ENCODE data around the gene EXOSC7. TPM values are rescaled to one million over a fixed set of nuclear protein-coding genes. Genes with fewer than 3 reads are reported as not detected.

Gene EXOSC7
- 10 to 100 TPM; 41.0 to 54.1 (median 47.9) TPM for total RNA-seq (2021; fragmentation: NEBNext Ultra II Directional; extraction: Animal tissue kit (Norgen Biotek cat#: 25700))
- long read RNA-seq, transcript EXOSC7-201 (8 exons, 1,055 nt), result major isoform, 59 of 84 reads
- long read RNA-seq, transcript EXOSC7-210 (9 exons, 1,395 nt), result minor isoform, 15 of 84 reads
- long read RNA-seq, partial matches to known transcripts, result 5 of 84 reads
- long read RNA-seq, other reads (novel, unspliced or antisense), result 3 of 84 reads

DNA sequence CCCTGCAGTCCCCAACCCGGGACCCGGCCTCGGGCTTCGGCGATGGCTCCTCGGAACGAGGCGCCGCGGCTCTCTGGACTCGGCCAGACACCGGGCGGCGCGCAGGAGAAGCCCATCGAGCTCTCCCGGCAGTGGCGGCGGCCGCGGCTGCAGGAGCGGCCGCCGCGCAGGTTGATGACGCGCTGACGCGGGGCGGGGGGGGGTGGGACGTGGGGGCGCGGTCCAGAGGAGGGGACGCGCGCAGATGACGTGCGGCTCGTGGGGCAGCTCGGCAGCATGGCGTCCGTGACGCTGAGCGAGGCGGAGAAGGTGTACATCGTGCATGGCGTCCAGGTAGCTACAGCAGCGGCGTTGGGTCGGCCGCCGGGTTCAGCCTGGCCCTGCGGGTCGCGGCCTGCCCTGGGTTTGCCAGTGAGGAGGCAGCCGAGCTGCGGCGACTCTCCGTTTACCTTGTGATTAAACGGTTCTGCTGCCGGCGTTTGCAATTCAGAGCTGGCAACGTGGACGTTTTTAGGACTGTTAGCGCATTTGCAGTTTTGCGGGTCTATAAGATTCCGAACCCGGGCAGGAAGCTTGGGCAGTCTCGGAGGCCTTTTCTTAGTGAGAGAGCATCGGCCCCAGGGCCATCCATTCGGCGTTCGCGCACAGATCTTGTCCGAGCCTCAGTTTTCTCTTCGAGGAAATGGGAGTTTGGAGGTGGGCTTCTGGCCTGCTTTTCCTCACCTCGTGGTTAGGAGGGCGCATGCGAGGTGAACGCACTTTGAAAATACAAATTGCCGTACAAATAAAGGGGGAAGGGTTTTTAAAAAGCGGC, at the start of gene EXOSC7, which contains the start of gene ZDHHC3:
Gene EXOSC7, plus strand, starts transcription at position 243 of the 814 bp plus-strand sequence. Its CDS starts 34 bp downstream, at position 277.
Gene ZDHHC3, minus strand, starts transcription at position 173 of the 814 bp plus-strand sequence. CDS start 16,738 bp downstream, outside the sequence.
- TF ChIP-seq, protein P1, sequence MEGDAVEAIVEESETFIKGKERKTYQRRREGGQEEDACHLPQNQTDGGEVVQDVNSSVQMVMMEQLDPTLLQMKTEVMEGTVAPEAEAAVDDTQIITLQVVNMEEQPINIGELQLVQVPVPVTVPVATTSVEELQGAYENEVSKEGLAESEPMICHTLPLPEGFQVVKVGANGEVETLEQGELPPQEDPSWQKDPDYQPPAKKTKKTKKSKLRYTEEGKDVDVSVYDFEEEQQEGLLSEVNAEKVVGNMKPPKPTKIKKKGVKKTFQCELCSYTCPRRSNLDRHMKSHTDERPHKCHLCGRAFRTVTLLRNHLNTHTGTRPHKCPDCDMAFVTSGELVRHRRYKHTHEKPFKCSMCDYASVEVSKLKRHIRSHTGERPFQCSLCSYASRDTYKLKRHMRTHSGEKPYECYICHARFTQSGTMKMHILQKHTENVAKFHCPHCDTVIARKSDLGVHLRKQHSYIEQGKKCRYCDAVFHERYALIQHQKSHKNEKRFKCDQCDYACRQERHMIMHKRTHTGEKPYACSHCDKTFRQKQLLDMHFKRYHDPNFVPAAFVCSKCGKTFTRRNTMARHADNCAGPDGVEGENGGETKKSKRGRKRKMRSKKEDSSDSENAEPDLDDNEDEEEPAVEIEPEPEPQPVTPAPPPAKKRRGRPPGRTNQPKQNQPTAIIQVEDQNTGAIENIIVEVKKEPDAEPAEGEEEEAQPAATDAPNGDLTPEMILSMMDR (IDR thresholded peaks at IDR 0.05), result no peak
- peak; percentile 67 for DNase-seq
- H3K27ac Mint-ChIP-seq, result peak within 1 kb of the TSS; percentile 88
- peaks cover 10% of the 10 kb centered on the region for H3K36me3 Mint-ChIP-seq (ENCODE audit: low read depth)
- peaks cover 47% of the 10 kb centered on the region for H3K4me1 Mint-ChIP-seq (ENCODE audit: low read depth)
- no peaks in the 10 kb centered on the region; the same call in 1 of the 2 replicates for H3K27me3 Mint-ChIP-seq (ENCODE audit: insufficient read depth)
- H3K4me3 Mint-ChIP-seq, result peak within 1 kb of the TSS; percentile 97
- H3K9me3 Mint-ChIP-seq, result no peaks in the 10 kb centered on the region

DNA sequence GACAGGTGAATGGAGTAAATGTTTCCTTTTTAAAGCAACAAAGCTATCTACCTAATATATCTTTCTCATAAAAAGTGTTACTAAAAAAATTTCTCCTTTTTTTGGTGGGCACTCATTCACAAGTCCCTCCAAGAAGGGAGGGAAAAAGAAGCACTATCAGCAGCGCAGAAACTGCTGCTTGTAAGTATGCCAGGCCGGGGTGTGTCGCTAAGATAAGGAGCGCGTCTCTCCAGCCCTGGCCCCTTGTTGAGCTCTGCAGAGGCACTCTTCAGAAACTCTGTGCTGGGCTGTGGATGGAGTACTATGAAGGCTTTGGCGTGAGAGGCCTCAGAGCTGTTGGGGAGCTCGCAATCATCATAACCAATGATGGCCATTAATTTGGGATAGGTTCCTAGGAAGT, 49.1 kb upstream of the EXOSC7 start:
- Mint-ChIP-seq H3K27ac (no peak overlapping the region; the same call in 1 of the 2 replicates), H3K36me3 (ENCODE audit: low read depth) (no peaks in the 10 kb centered on the region), H3K4me3 (no peak overlapping the region), H3K9me3 (no peaks in the 10 kb centered on the region), H3K4me1 (ENCODE audit: low read depth) (peaks cover 27% of the 10 kb centered on the region), H3K27me3 (ENCODE audit: insufficient read depth) (no peaks in the 10 kb centered on the region; the same call in 1 of the 2 replicates)
- TF ChIP-seq, protein P1 (IDR thresholded peaks at IDR 0.05), result no peak
- no peak for DNase-seq

DNA sequence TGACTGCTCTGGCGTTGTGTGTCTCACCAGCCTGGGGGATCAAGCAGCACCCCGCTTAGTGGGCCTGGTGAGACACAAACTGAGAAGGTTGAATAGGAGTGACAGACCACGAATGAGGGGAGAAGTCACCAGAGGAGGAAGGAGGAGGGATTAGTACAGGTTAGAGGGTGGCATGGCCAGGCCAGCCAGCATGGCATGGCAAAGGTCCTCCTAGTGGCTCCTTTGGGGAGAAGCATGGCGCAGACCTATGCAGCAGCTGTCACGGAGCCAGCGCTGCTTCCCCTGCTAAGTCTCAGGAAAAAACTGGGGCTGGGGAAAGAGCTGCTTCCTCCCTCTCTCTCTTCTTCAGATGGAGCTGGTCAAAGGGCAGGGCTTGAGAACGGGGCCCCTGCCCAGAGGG, 48.7 kb upstream of the EXOSC7 start:
- TF ChIP-seq, protein P1 (IDR thresholded peaks at IDR 0.05), result peak; percentile 15; the same call in 1 of the 2 replicates
- no peaks in the 10 kb centered on the region; the same call in 1 of the 2 replicates for H3K27me3 Mint-ChIP-seq (ENCODE audit: insufficient read depth)
- no peak overlapping the region for H3K27ac Mint-ChIP-seq
- H3K4me3 Mint-ChIP-seq, result no peak overlapping the region
- no peaks in the 10 kb centered on the region for H3K36me3 Mint-ChIP-seq (ENCODE audit: low read depth)
- H3K9me3 Mint-ChIP-seq, result no peaks in the 10 kb centered on the region
- peaks cover 27% of the 10 kb centered on the region for H3K4me1 Mint-ChIP-seq (ENCODE audit: low read depth)
- no peak for DNase-seq

DNA sequence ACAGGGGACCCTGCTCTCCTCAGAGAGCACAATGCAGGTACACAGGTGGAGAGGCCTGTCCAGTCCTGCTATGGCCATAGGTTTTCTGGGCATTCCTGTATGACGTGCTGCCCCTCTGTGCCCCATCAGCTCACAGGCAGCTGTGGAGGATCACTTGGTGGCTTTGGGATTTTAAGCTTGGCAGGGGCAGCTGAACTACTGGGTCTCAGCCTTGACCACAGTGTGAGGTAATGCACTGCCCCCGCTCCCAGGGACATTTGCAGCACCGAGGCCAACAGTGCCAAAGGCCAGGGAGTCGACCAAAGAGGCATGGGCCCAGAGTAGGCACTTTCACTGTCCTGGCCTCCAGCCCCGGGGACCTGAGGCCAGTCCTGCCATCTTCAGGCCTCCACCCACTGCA, 46.3 kb upstream of the EXOSC7 start:
- no peak for DNase-seq
- H3K4me3 Mint-ChIP-seq, result no peak overlapping the region
- peaks cover 14% of the 10 kb centered on the region for H3K4me1 Mint-ChIP-seq (ENCODE audit: low read depth)
- H3K9me3 Mint-ChIP-seq, result no peaks in the 10 kb centered on the region
- H3K36me3 Mint-ChIP-seq (ENCODE audit: low read depth), result 0 out of 2 replicates have a peak, but pooled peaks cover 8% of the 10 kb centered on the region
- H3K27me3 Mint-ChIP-seq (ENCODE audit: insufficient read depth), result no peaks in the 10 kb centered on the region; the same call in 1 of the 2 replicates
- TF ChIP-seq, protein P1 (IDR thresholded peaks at IDR 0.05), result no peak
- H3K27ac Mint-ChIP-seq, result no peak overlapping the region

DNA sequence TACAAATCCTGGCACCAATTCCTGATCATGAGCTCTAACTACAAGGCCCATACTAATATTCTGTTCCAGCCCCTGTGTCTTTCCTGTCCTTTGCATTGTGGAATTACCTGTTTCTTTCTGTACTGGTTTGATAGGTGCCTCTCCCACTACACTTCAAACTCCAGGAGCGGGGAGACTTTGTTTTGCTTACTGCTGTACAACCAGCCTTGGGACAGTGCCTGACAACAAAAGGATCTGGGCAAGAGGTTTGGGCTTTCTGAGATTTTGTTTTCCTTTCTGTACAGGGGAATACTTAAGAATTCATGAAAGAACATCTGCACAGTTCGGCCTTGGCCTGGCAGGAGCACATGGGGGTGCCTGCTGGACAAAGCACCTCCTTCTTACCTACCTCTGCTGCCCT, 45.1 kb upstream of the EXOSC7 start:
- no peak overlapping the region for H3K4me3 Mint-ChIP-seq
- H3K36me3 Mint-ChIP-seq (ENCODE audit: low read depth), result peaks cover 12% of the 10 kb centered on the region; the same call in 1 of the 2 replicates
- no peak overlapping the region for H3K27ac Mint-ChIP-seq
- H3K4me1 Mint-ChIP-seq (ENCODE audit: low read depth), result 0 out of 2 replicates have a peak, but pooled peaks cover 2% of the 10 kb centered on the region
- DNase-seq, result no peak
- TF ChIP-seq, protein P1 (IDR thresholded peaks at IDR 0.05), result no peak
- no peaks in the 10 kb centered on the region; the same call in 1 of the 2 replicates for H3K27me3 Mint-ChIP-seq (ENCODE audit: insufficient read depth)
- no peaks in the 10 kb centered on the region for H3K9me3 Mint-ChIP-seq
